HG03135 (cell line): ENCODE data around the gene PCARE.
"Not testable (repeated sequence)": the region's sequence is repeated elsewhere in the genome, so short reads cannot be mapped to it uniquely, and the experiment has no call there.

Experiments
- ATAC-seq: cut with Tn5 transposase; IDR thresholded peaks from one replicate; pipeline ENCODE4 v1.9.1; 2021; ENCODE audit warnings: mild to moderate bottlenecking, moderate library complexity; ENCODE audit not compliant: unreplicated experiment

PCARE gene

GRCh38 chr2:29097569-29097968 is 23.2 kb upstream of the PCARE start:
- no peak for ATAC-seq

- no peak for ATAC-seq
Measured at GRCh38 chr2:29096969-29097368, 22.6 kb upstream of the PCARE start.

- not testable (repeated sequence) for ATAC-seq
Measured at GRCh38 chr2:29090311-29090710, 16.0 kb upstream of the PCARE start.

GRCh38 chr2:29084554-29084953 is 10.2 kb upstream of the PCARE start:
- ATAC-seq: no peak

- peak; percentile 81 for ATAC-seq
Measured at GRCh38 chr2:29082804-29083495, 8.6 kb upstream of the PCARE start.

- no peak for ATAC-seq
Measured at GRCh38 chr2:29080886-29081743, 6.8 kb upstream of the PCARE start.

- no peak for ATAC-seq
Measured at GRCh38 chr2:29079887-29080286, 5.6 kb upstream of the PCARE start.

- ATAC-seq: no peak
Measured at GRCh38 chr2:29075894-29076705, 1.8 kb upstream of the PCARE start.

GRCh38 chr2:29073933-29074332 is 390 bp downstream of the PCARE start:
- no peak for ATAC-seq

- ATAC-seq: no peak
Measured at GRCh38 chr2:29072971-29073725, 1.2 kb downstream of the PCARE start.

GRCh38 chr2:29072251-29072650 is 2.1 kb downstream of the PCARE start:
- no peak for ATAC-seq

- no peak for ATAC-seq
Measured at GRCh38 chr2:29071032-29071975, 3.0 kb downstream of the PCARE start.

- no peak for ATAC-seq
Measured at GRCh38 chr2:29070526-29070925, 3.8 kb downstream of the PCARE start.

GRCh38 chr2:29068513-29068912 is 5.8 kb downstream of the PCARE start:
- no peak for ATAC-seq

GRCh38 chr2:29066997-29067605 is 7.2 kb downstream of the PCARE start:
- ATAC-seq: no peak

- no peak for ATAC-seq
Measured at GRCh38 chr2:29066271-29066860, 8.0 kb downstream of the PCARE start.

GRCh38 chr2:29065068-29065811 is 9.1 kb downstream of the PCARE start:
- ATAC-seq: no peak

- no peak for ATAC-seq
Measured at GRCh38 chr2:29064746-29065067, 9.6 kb downstream of the PCARE start.
